Keratinocyte (primary cell): ENCODE measurements around the gene RAI1. TPM values are rescaled to one million over a fixed set of nuclear protein-coding genes. Genes with fewer than 3 reads are reported as not detected.
A peak's percentile ranks its signal among the peaks of the same experiment; 100 is the strongest.

Source experiments
- DNase-seq: peaks from one replicate; pipeline ENCODE4 v3.0.0-alpha.2; 2011; ENCODE audit warnings: low read depth, missing footprints, low spot score
- FAIRE-seq: peaks from 2 replicates; lab custom pipeline; 2011; peaks lifted over from hg19 to GRCh38; lab: Jason Lieb, UNC
- H2AFZ ChIP-seq: 2 replicates; pipeline ENCODE4 v1.6.0; 2012; ENCODE audit warnings: low read length, control low read depth, inconsistent platforms; ENCODE audit not compliant: control insufficient read depth
- H3K27ac ChIP-seq: 2 replicates; pipeline ENCODE4 v1.5.1; 2011; ENCODE audit warnings: low read length; ENCODE audit not compliant: control insufficient read depth, insufficient read depth
- H3K27me3 ChIP-seq: 3 replicates; pipeline ENCODE4 v1.6.0; 2011; ENCODE audit warnings: low read length; ENCODE audit not compliant: control insufficient read depth, insufficient read depth; ENCODE audit errors: extremely low read depth
- H3K36me3 ChIP-seq, 2 experiments: 2 replicates in 1 of 2; 3 replicates in 1 of 2; pipeline ENCODE4 v1.5.1; 2011; ENCODE audit warnings: low read length in 2 of 2, mild to moderate bottlenecking in 1 of 2; ENCODE audit not compliant: control insufficient read depth in 2 of 2, insufficient read depth in 2 of 2; ENCODE audit errors: extremely low read depth in 1 of 2
- H3K4me1 ChIP-seq: 3 replicates; pipeline ENCODE4 v1.5.1; 2011; ENCODE audit warnings: low read length; ENCODE audit not compliant: control insufficient read depth, insufficient read depth; ENCODE audit errors: extremely low read depth
- H3K4me2 ChIP-seq: 3 replicates; pipeline ENCODE4 v1.6.0; 2011; ENCODE audit warnings: low read depth, low read length; ENCODE audit not compliant: control insufficient read depth, insufficient read depth; ENCODE audit errors: extremely low read depth
- H3K4me3 ChIP-seq, 3 experiments: fragments of 200-600 bp in 1 of 3; sonication (generic) in 1 of 3; 2 replicates in 2 of 3; 3 replicates in 1 of 3; pipeline ENCODE4 v1.5.1; 2011 to 2016; ENCODE audit warnings: low read length in 3 of 3, mild to moderate bottlenecking in 3 of 3, control low read depth in 2 of 3, inconsistent platforms in 1 of 3, low read depth in 1 of 3, mixed read lengths in 1 of 3, mixed run types in 1 of 3, moderate library complexity in 1 of 3; ENCODE audit not compliant: control insufficient read depth in 2 of 3, insufficient read depth in 2 of 3; ENCODE audit errors: extremely low read depth in 1 of 3
- H3K79me2 ChIP-seq: 2 replicates; pipeline ENCODE4 v1.6.0; 2012; ENCODE audit warnings: low read length; ENCODE audit not compliant: control insufficient read depth, insufficient read depth
- H3K9ac ChIP-seq: 3 replicates; pipeline ENCODE4 v1.6.0; 2011; ENCODE audit warnings: low read length; ENCODE audit not compliant: control insufficient read depth, insufficient read depth; ENCODE audit errors: extremely low read depth
- H3K9me1 ChIP-seq: 3 replicates; pipeline ENCODE4 v1.6.0; 2011; ENCODE audit warnings: low read length; ENCODE audit not compliant: control insufficient read depth, insufficient read depth; ENCODE audit errors: extremely low read depth
- H3K9me3 ChIP-seq: 2 replicates; pipeline ENCODE4 v1.5.1; 2012; ENCODE audit warnings: low read depth, low read length; ENCODE audit not compliant: control insufficient read depth
- H4K20me1 ChIP-seq: 3 replicates; pipeline ENCODE4 v1.6.0; 2011; ENCODE audit warnings: low read length; ENCODE audit not compliant: control insufficient read depth, insufficient read depth; ENCODE audit errors: extremely low read depth
- CTCF ChIP-seq, 3 experiments: IDR thresholded peaks in 1 of 3; conservative IDR thresholded peaks in 1 of 3; optimal IDR thresholded peaks in 1 of 3; 2 replicates in 2 of 3; 3 replicates in 1 of 3; pipeline versions ENCODE3 to v1.5.1; 2011; ENCODE audit warnings: low read length in 3 of 3, mild to moderate bottlenecking in 3 of 3, moderate library complexity in 2 of 3, control low read depth in 1 of 3, inconsistent platforms in 1 of 3; ENCODE audit not compliant: insufficient read depth in 2 of 3; ENCODE audit errors: extremely low read depth in 1 of 3
- EZH2 ChIP-seq: IDR thresholded peaks from one replicate; pipeline ENCODE4 v1.6.1; 2012; ENCODE audit warnings: inconsistent platforms, mild to moderate bottlenecking, low read length, moderate library complexity
- dilution Hi-C: fragments of 300-500 bp; cut with MboI; formaldehyde crosslinking; loops from one replicate; pipeline ENCODE4 v1.7.0; 2020; ENCODE audit warnings: low sequenced_read_pairs; ENCODE audit not compliant: extremely low pct_ligation_motif_present
- polyA plus RNA-seq, 5 experiments: library from polyadenylated mRNA; depleted of rRNA in 3 of 5; stranded (reverse) in 3 of 5; stranded (forward) in 1 of 5; unstranded in 1 of 5; fragments of >200 nt; gene quantifications; 1 replicate in 1 of 5; 2 replicates in 3 of 5; 3 replicates in 1 of 5; pipeline versions ENCODE4 v1.2.1 to v1.2.3, GENCODE V29; 2011 to 2012; ENCODE audit warnings: missing spikeins in 2 of 5, low read depth in 1 of 5, low replicate concordance in 1 of 5

RAI1 gene
- polyA plus RNA-seq, 1 donor (not counting 4 experiments of a cell fraction or from before 2014, with no cell fraction given), result 2.6 TPM

GRCh38 chr17:17772231-17772630 lies 91.0 kb downstream of the RAI1 start:
- Histone ChIP-seq H3K9ac (no peak overlapping the region), H3K27ac (no peak overlapping the region), H3K36me3 (peaks cover 0 to 6% of the 10 kb centered on the region in 2 experiments), H2AFZ (no peak overlapping the region), H3K4me3 (no peak overlapping the region), H3K79me2 (peaks cover 60% of the 10 kb centered on the region), H3K9me3 (no peaks in the 10 kb centered on the region), H3K27me3 (no peaks in the 10 kb centered on the region), H4K20me1 (no peaks in the 10 kb centered on the region), H3K4me2 (no peak overlapping the region), H3K9me1 (no peaks in the 10 kb centered on the region), H3K4me1 (peaks cover 19% of the 10 kb centered on the region)
- dilution Hi-C loops, result no loop called here
- no peak for FAIRE-seq
- TF ChIP-seq CTCF (optimal IDR thresholded peaks at IDR 0.05 in 1 of 3, IDR thresholded peaks at IDR 0.05 in 1 of 3, conservative IDR thresholded peaks at IDR 0.05 in 1 of 3; ENCODE audit: extremely low read depth in 1 of 3, insufficient read depth in 2 of 3, low read length in 3 of 3), result no peak
- TF ChIP-seq EZH2, result no peak
- no peak for DNase-seq

DNA sequence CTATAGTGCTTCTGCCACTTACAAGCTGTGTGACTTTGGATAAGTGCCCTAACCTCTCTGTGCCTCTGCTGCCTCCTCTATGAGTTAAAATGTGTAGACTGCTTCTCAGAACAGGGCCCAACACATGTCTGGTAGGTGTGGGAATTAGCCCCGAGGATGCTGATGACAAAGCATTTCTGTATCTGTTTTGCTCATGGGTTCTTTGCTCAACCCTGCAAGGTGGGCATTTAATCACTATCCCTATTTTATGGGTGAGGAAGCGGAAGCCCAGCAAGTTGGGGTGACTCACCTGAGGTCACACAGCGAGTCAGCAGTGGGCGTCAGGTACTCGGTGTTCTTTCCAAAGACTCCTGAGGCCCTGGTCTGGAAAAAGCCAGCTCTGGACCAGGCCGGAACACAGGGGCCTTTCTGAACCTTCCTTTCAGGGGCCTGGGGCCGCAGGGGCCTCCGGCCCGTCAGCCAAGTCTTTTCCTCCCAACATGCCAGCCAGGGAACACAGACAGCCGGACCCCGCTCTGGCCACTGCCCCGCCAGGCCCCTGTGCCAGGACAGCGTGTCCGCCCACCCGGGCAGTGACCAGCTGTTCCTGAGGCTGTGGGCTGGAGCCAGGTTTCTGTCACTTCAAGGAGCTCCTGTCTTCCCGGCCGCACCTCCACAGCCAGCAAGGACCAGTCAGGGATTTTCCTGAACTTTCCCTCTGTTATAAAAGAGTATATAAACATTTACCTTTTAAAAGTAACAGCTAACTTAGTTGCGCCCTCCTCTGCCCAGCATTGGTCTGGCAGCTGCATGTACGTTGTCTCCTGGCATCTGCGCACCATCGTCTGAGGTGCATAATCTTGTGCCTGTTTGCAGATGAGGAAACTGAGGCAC lies 93.0 kb downstream of the RAI1 start:
- peak; percentile 60 to 82 (median 72) for TF ChIP-seq CTCF (optimal IDR thresholded peaks at IDR 0.05 in 1 of 3, IDR thresholded peaks at IDR 0.05 in 1 of 3, conservative IDR thresholded peaks at IDR 0.05 in 1 of 3; ENCODE audit: extremely low read depth in 1 of 3, insufficient read depth in 2 of 3, low read length in 3 of 3)
- no peak for TF ChIP-seq EZH2
- FAIRE-seq, result peak; percentile 98
- no peaks in the 10 kb centered on the region for H3K27me3 ChIP-seq
- peaks cover 45% of the 10 kb centered on the region for H3K79me2 ChIP-seq
- H3K4me2 ChIP-seq, result peak overlapping the region; percentile 76
- peak overlapping the region; percentile 97 for H3K27ac ChIP-seq
- H3K36me3 ChIP-seq, result peaks cover 0 to 4% of the 10 kb centered on the region in 2 experiments
- peak overlapping the region; percentile 88 for H3K9ac ChIP-seq
- H4K20me1 ChIP-seq, result no peaks in the 10 kb centered on the region
- H3K9me3 ChIP-seq, result no peaks in the 10 kb centered on the region
- H3K4me3 ChIP-seq, result peak overlapping the region in 1 of 3 experiments; percentile 46
- dilution Hi-C loops, result no loop called here
- DNase-seq, result peak; percentile 73
- peaks cover 19% of the 10 kb centered on the region for H3K4me1 ChIP-seq
- H3K9me1 ChIP-seq, result no peaks in the 10 kb centered on the region
- H2AFZ ChIP-seq, result no peak overlapping the region
